PC-9 (cell line): ENCODE data around the gene STN1. TPM values are rescaled to one million over a fixed set of nuclear protein-coding genes. Genes with fewer than 3 reads are reported as not detected.

Experiments
- BruUV-seq: library from RNA; stranded (reverse); fragments of 400-500 nt; replicated peaks from 2 replicates; lab custom pipeline; 2021; lab: Mats Ljungman, UMichigan
- CTCF ChIA-PET: fragments of 300-600 bp; sonication (Branson Sonifier 250); formaldehyde crosslinking; loops from one replicate; lab custom pipeline; 2022; ENCODE audit warnings: antibody characterized with exemption; lab: Charles Lee
- POLR2A ChIA-PET: fragments of 300-600 bp; sonication (Branson Sonifier 250); formaldehyde crosslinking; loops from one replicate; lab custom pipeline; 2022; ENCODE audit warnings: antibody characterized with exemption; ENCODE audit not compliant: unreplicated experiment; lab: Charles Lee
- DNase-seq, 2 experiments: peaks; one replicate each; pipeline versions ENCODE4 v3.0.0 to v3.0.0-alpha.2; 2015 to 2022; ENCODE audit warnings: mixed read lengths in 1 of 2
- H2AFZ ChIP-seq: fragments of 200-600 bp; sonication (generic); 2 replicates; pipeline ENCODE4 v1.8.1; 2017; ENCODE audit warnings: antibody characterized with exemption
- H3F3A ChIP-seq: fragments of 200-600 bp; sonication (generic); 2 replicates; pipeline ENCODE4 v1.8.1; 2017; ENCODE audit warnings: antibody characterized with exemption, mild to moderate bottlenecking, low read depth; ENCODE audit not compliant: insufficient read depth
- H3K27ac ChIP-seq: fragments of 200-600 bp; sonication (generic); 2 replicates; pipeline ENCODE4 v1.6.1; 2016; ENCODE audit warnings: mixed run types
- H3K27me3 ChIP-seq: fragments of 200-600 bp; sonication (generic); 2 replicates; pipeline ENCODE4 v1.6.1; 2016; ENCODE audit warnings: low read depth, mixed run types; ENCODE audit not compliant: insufficient read depth
- H3K36me3 ChIP-seq: fragments of 200-600 bp; sonication (generic); 2 replicates; pipeline ENCODE4 v1.6.1; 2016; ENCODE audit warnings: low read depth, mixed run types
- H3K4me1 ChIP-seq: fragments of 200-600 bp; sonication (generic); replicated peaks from 2 replicates; pipeline ENCODE4 v1.6.1; 2016; ENCODE audit warnings: mixed run types; ENCODE audit not compliant: insufficient read depth
- H3K4me2 ChIP-seq: fragments of 200-600 bp; sonication (generic); 2 replicates; pipeline ENCODE4 v1.6.1; 2017; ENCODE audit warnings: mixed run types
- H3K4me3 ChIP-seq: fragments of 200-600 bp; sonication (generic); 2 replicates; pipeline ENCODE4 v1.6.1; 2016; ENCODE audit warnings: mixed run types
- H3K79me2 ChIP-seq: fragments of 200-600 bp; sonication (generic); 2 replicates; pipeline ENCODE4 v1.6.1; 2017; ENCODE audit warnings: low read depth, mixed run types
- H3K9me2 ChIP-seq: fragments of 200-600 bp; sonication (generic); 2 replicates; pipeline ENCODE4 v1.8.1; 2017; ENCODE audit warnings: mild to moderate bottlenecking; ENCODE audit not compliant: insufficient read depth
- H3K9me3 ChIP-seq: fragments of 200-600 bp; sonication (generic); 2 replicates; pipeline ENCODE4 v1.8.1; 2016; ENCODE audit warnings: low read depth; ENCODE audit not compliant: insufficient read depth
- H4K20me1 ChIP-seq: fragments of 200-600 bp; sonication (generic); 2 replicates; pipeline ENCODE4 v1.8.1; 2017; ENCODE audit not compliant: insufficient read depth
- EZH2 ChIP-seq: fragments of 200-600 bp; sonication (generic); IDR thresholded peaks from 2 replicates; pipeline ENCODE4 v1.8.0; 2017; ENCODE audit warnings: antibody characterized with exemption, low read depth
- intact Hi-C: fragments of 100-400 bp; cut with micrococcal nuclease; formaldehyde crosslinking; loops from one replicate; pipeline ENCODE4 v1.10.0; 2022; ENCODE audit not compliant: unreplicated experiment
- total RNA-seq: library from RNA; stranded (reverse); gene quantifications from 2 replicates; pipeline ENCODE4 v1.2.3, GENCODE V29; 2021
- TF ChIP-seq, protein P1 (sequence below): fragments of 200-600 bp; sonication (generic); conservative IDR thresholded peaks from 2 replicates; pipeline ENCODE4 v1.6.1; 2017; ENCODE audit warnings: mixed run types, antibody characterized with exemption, mild to moderate bottlenecking, moderate library complexity

The STN1 gene
- total RNA-seq, 1 experiment from 2014 or later, result 20.5 TPM

DNA sequence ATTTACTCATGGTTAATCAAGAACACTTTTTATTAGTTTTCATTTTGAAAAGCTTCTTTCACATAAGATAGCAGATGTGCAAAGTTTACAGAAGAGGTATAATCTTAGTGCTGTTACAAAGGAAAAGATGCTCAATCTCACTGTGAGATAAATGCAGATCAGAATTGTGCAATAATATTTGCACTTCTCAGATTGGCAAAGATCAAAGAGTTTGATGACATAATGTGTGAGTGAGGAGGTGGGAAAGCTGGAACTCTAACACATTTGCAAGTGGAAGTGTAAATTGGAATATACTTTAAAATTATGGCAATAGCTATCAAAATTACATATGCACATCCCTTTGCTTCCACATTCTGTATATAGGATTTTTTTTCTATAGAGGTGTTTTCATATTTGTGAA lies 21.5 kb upstream of the STN1 start:
- TF ChIP-seq EZH2, result no peak
- TF ChIP-seq, protein P1, sequence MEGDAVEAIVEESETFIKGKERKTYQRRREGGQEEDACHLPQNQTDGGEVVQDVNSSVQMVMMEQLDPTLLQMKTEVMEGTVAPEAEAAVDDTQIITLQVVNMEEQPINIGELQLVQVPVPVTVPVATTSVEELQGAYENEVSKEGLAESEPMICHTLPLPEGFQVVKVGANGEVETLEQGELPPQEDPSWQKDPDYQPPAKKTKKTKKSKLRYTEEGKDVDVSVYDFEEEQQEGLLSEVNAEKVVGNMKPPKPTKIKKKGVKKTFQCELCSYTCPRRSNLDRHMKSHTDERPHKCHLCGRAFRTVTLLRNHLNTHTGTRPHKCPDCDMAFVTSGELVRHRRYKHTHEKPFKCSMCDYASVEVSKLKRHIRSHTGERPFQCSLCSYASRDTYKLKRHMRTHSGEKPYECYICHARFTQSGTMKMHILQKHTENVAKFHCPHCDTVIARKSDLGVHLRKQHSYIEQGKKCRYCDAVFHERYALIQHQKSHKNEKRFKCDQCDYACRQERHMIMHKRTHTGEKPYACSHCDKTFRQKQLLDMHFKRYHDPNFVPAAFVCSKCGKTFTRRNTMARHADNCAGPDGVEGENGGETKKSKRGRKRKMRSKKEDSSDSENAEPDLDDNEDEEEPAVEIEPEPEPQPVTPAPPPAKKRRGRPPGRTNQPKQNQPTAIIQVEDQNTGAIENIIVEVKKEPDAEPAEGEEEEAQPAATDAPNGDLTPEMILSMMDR, result no peak
- Histone ChIP-seq H3K36me3 (no peaks in the 10 kb centered on the region), H3K27me3 (no peaks in the 10 kb centered on the region), H3F3A (no peaks in the 10 kb centered on the region), H3K4me2 (no peak overlapping the region), H3K9me2 (no peaks in the 10 kb centered on the region), H3K9me3 (no peaks in the 10 kb centered on the region), H3K4me1 (no peaks in the 10 kb centered on the region), H2AFZ (no peak overlapping the region), H3K4me3 (no peak overlapping the region), H3K79me2 (no peaks in the 10 kb centered on the region), H3K27ac (no peak overlapping the region), H4K20me1 (no peaks in the 10 kb centered on the region)
- POLR2A ChIA-PET, result no interaction called here
- intact Hi-C loops, result no loop called here
- CTCF ChIA-PET, result no interaction called here
- no TSS peak for BruUV-seq
- DNase-seq, result no peak

DNA sequence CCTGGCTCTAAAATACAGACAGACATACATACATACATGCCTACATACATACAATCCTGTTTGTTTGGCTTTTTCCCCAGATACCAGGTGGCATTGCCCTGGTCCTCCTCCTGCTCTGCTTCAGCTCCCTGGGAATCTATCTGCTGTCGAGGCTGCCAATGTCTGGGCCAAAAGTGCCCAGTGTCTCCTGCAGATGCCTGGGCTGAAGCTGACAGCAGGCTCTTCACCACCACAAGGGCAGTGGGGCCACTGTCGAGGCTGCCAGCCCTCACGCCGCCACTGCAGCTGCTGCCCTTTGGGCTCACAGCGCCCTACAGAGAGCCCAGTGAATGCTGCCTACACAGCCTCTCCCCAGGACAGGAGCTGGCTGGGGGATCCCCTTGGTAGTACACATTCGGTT lies 18.0 kb upstream of the STN1 start:
- Histone ChIP-seq H3F3A (no peaks in the 10 kb centered on the region), H2AFZ (no peak overlapping the region), H4K20me1 (no peaks in the 10 kb centered on the region), H3K4me1 (no peaks in the 10 kb centered on the region), H3K4me2 (no peak overlapping the region), H3K9me3 (no peaks in the 10 kb centered on the region), H3K27me3 (no peaks in the 10 kb centered on the region), H3K36me3 (no peaks in the 10 kb centered on the region), H3K4me3 (no peak overlapping the region), H3K9me2 (no peaks in the 10 kb centered on the region), H3K27ac (no peak overlapping the region), H3K79me2 (no peaks in the 10 kb centered on the region)
- CTCF ChIA-PET, result no interaction called here
- DNase-seq, result no peak
- TF ChIP-seq, protein P1, result no peak
- TF ChIP-seq EZH2, result no peak
- no TSS peak for BruUV-seq
- POLR2A ChIA-PET, result no interaction called here
- intact Hi-C loops, result no loop called here

DNA sequence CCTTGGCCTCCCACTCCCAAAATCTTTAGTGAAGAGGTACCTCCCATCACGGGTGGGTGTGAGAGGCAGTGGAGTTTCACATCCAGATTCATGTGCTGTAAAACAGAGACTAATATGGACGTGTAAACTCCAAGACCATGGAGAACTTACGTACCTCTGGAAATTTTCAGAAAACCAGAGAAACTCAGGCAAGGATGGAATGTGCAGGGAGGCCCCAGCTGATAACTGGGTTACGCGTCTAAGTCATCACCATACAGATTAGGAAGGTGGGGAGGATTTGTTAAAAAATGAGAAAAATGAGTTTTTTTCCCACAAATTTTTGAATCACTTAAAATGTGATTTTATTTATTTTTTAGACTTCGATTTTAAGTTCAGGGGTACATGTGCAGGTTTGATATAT lies 16.3 kb upstream of the STN1 start:
- no peaks in the 10 kb centered on the region for H3K27me3 ChIP-seq
- intact Hi-C loops, result no loop called here
- H3K4me2 ChIP-seq, result no peak overlapping the region
- H3F3A ChIP-seq, result no peaks in the 10 kb centered on the region
- no peaks in the 10 kb centered on the region for H3K79me2 ChIP-seq
- ChIA-PET CTCF (no interaction called here), POLR2A (no interaction called here)
- BruUV-seq, result no TSS peak
- H3K4me3 ChIP-seq, result no peak overlapping the region
- H2AFZ ChIP-seq, result no peak overlapping the region
- TF ChIP-seq EZH2, result no peak
- TF ChIP-seq, protein P1, result no peak
- H3K36me3 ChIP-seq, result no peaks in the 10 kb centered on the region
- no peaks in the 10 kb centered on the region for H3K9me2 ChIP-seq
- no peak for DNase-seq
- no peaks in the 10 kb centered on the region for H3K9me3 ChIP-seq
- H3K27ac ChIP-seq, result no peak overlapping the region
- no peaks in the 10 kb centered on the region; the same call in 1 of the 2 replicates for H3K4me1 ChIP-seq
- no peaks in the 10 kb centered on the region for H4K20me1 ChIP-seq
